GM12878 (cell line): ENCODE data around the gene CNR2. TPM values are rescaled to one million over a fixed set of nuclear protein-coding genes. Genes with fewer than 3 reads are reported as not detected.

ENCODE experiments used
- ASH2L ChIP-seq: fragments of 300-600, 200-600 bp; sonication (generic); IDR thresholded peaks from 2 replicates; pipeline ENCODE4 v1.6.1; 2017; ENCODE audit warnings: low read depth, mild to moderate bottlenecking, borderline replicate concordance
- BCL11A ChIP-seq: IDR thresholded peaks from 2 replicates; pipeline ENCODE4 v1.6.1; 2011; ENCODE audit warnings: low read depth, low read length
- CHD1 ChIP-seq: IDR thresholded peaks from 2 replicates; pipeline ENCODE4 v1.6.1; 2012; ENCODE audit warnings: low read depth, low read length, improper control_type of control experiment
- CHD4 ChIP-seq: fragments of 200-600 bp; sonication (generic); IDR thresholded peaks from 2 replicates; pipeline ENCODE4 v1.6.1; 2016; ENCODE audit warnings: mild to moderate bottlenecking
- DPF2 ChIP-seq: fragments of 450-650 bp; IDR thresholded peaks from 2 replicates; pipeline ENCODE4 v1.6.1; 2017; ENCODE audit warnings: mild to moderate bottlenecking
- E2F4 ChIP-seq: IDR thresholded peaks from 2 replicates; pipeline ENCODE4 v1.6.1; 2012; ENCODE audit warnings: low read depth, low read length, improper control_type of control experiment
- IKZF1 ChIP-seq: fragments of 450-650 bp; conservative IDR thresholded peaks from 2 replicates; pipeline ENCODE4 v1.6.1; 2017; ENCODE audit warnings: antibody characterized with exemption, mild to moderate bottlenecking
- IKZF2 ChIP-seq, 2 experiments: fragments of 450-650 bp; IDR thresholded peaks; 2 replicates each; pipeline ENCODE4 v1.6.1; 2017; ENCODE audit warnings: mild to moderate bottlenecking in 2 of 2, moderate library complexity in 2 of 2
- IRF4 ChIP-seq: IDR thresholded peaks from 2 replicates; pipeline ENCODE4 v1.6.1; 2011; ENCODE audit warnings: low read depth, low read length
- JUND ChIP-seq: IDR thresholded peaks from 2 replicates; pipeline ENCODE4 v1.6.1; 2012; ENCODE audit warnings: low read depth, mild to moderate bottlenecking, low read length, improper control_type of control experiment, moderate library complexity
- KAT2A ChIP-seq: conservative IDR thresholded peaks from 2 replicates; pipeline ENCODE4 v1.6.1; 2011; ENCODE audit warnings: low read depth, low read length; ENCODE audit not compliant: control insufficient read depth
- KDM1A ChIP-seq: fragments of 200-600 bp; sonication (generic); IDR thresholded peaks from 2 replicates; pipeline ENCODE4 v1.6.1; 2016; ENCODE audit warnings: borderline replicate concordance
- MTA2 ChIP-seq: fragments of 450-650 bp; IDR thresholded peaks from 2 replicates; pipeline ENCODE4 v1.6.1; 2016; ENCODE audit warnings: low read depth, mild to moderate bottlenecking, moderate library complexity
- POLR2AphosphoS2 ChIP-seq: IDR thresholded peaks from 2 replicates; pipeline ENCODE4 v1.6.1; 2011; ENCODE audit warnings: low read depth, mild to moderate bottlenecking, low read length, improper control_type of control experiment, moderate library complexity
- RAD21 ChIP-seq: IDR thresholded peaks from 2 replicates; pipeline ENCODE4 v1.6.1; 2011; ENCODE audit warnings: mild to moderate bottlenecking, low read depth, low read length, moderate library complexity; ENCODE audit not compliant: insufficient read depth
- SIX5 ChIP-seq: IDR thresholded peaks from 2 replicates; pipeline ENCODE4 v1.6.1; 2011; ENCODE audit warnings: mild to moderate bottlenecking, low read depth, low read length, moderate library complexity; ENCODE audit not compliant: severe bottlenecking
- SMAD1 ChIP-seq: fragments of 450-650 bp; IDR thresholded peaks from 2 replicates; pipeline ENCODE4 v1.6.1; 2018; ENCODE audit warnings: mild to moderate bottlenecking, low read depth; ENCODE audit not compliant: partially characterized antibody
- SREBF2 ChIP-seq: IDR thresholded peaks from 2 replicates; pipeline ENCODE4 v1.6.1; 2012; ENCODE audit warnings: mild to moderate bottlenecking, low read length
- TARDBP ChIP-seq: IDR thresholded peaks from 2 replicates; pipeline ENCODE4 v1.6.1; 2016; ENCODE audit warnings: borderline replicate concordance
- polyA plus RNA-seq, 11 experiments: library from polyadenylated mRNA; depleted of rRNA in 4 of 11; unstranded in 6 of 11; stranded (reverse) in 5 of 11; fragments of >200 nt; fragmentation: Nextera tagmentation in 4 of 11; fragmentation: Illumina TruSeq in 1 of 11; extraction: Ambion mirVana in 4 of 11; extraction: Trizol in 1 of 11; gene quantifications; 1 replicate in 1 of 11; 2 replicates in 10 of 11; pipeline versions ENCODE4 v1.2.1 to v1.2.3, GENCODE V29; 2011 to 2016; ENCODE audit warnings: inconsistent platforms in 2 of 11, missing spikeins in 2 of 11, low read depth in 1 of 11
- total RNA-seq, 4 experiments: library from RNA; depleted of rRNA in 3 of 4; stranded (reverse); fragments of >200 nt in 3 of 4; fragmentation: Illumina TruSeq in 1 of 4; extraction: Trizol in 1 of 4; gene quantifications; 2 replicates each; pipeline versions ENCODE4 v1.2.1 to v1.2.3, GENCODE V29; 2013 to 2021
- TF ChIP-seq, protein P1 (sequence below): fragments of 150-350 bp; IDR thresholded peaks from 2 replicates; pipeline ENCODE4 v1.6.1; 2016; ENCODE audit warnings: low read depth, low read length
- TF ChIP-seq, protein P2 (sequence below): IDR thresholded peaks from 2 replicates; pipeline ENCODE4 v1.6.1; 2011; ENCODE audit warnings: low read depth, mild to moderate bottlenecking, low read length, moderate library complexity, borderline replicate concordance; ENCODE audit errors: extremely low read depth
- TF ChIP-seq, protein P3 (sequence below): fragments of 450-650 bp; IDR thresholded peaks from 2 replicates; pipeline ENCODE4 v1.6.1; 2018; ENCODE audit warnings: borderline replicate concordance, mild to moderate bottlenecking; ENCODE audit not compliant: partially characterized antibody

The CNR2 gene
- total and polyA plus RNA-seq, 10 of the 15 experiments (the other 5 are each of a cell fraction or from before 2014, with no cell fraction given): 0.46 to 19.8 (median 12.2) TPM

DNA sequence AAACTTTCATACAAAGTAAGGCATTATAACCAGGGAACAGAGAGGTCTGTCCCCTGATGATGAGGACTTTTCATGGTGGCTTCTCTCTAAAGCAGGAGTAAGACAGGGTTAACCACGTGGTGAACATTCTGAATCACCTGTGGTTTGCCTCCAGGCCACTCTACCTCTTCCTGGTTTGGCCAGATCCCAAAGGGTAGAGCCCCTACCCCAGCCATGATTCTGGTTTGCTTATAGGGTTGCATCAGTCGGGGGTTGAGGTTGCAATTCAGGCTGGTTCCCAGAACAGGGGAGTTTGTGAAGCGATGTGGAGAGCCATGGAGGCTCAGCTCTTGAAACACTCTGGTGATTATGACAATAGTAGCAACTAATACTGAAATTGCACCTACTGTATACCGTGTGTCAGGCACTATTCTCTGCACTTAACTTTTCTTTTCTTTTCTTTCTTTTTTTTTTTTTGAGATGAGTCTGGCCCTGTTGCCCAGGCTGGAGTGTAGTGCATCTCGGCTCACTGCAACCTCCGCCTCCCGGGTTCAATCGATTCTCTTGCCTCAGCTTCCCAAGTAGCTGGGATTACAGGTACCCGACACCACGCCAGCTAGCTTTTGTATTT is 8.3 kb downstream of the CNR2 start (continued):
- TF ChIP-seq, protein P1, sequence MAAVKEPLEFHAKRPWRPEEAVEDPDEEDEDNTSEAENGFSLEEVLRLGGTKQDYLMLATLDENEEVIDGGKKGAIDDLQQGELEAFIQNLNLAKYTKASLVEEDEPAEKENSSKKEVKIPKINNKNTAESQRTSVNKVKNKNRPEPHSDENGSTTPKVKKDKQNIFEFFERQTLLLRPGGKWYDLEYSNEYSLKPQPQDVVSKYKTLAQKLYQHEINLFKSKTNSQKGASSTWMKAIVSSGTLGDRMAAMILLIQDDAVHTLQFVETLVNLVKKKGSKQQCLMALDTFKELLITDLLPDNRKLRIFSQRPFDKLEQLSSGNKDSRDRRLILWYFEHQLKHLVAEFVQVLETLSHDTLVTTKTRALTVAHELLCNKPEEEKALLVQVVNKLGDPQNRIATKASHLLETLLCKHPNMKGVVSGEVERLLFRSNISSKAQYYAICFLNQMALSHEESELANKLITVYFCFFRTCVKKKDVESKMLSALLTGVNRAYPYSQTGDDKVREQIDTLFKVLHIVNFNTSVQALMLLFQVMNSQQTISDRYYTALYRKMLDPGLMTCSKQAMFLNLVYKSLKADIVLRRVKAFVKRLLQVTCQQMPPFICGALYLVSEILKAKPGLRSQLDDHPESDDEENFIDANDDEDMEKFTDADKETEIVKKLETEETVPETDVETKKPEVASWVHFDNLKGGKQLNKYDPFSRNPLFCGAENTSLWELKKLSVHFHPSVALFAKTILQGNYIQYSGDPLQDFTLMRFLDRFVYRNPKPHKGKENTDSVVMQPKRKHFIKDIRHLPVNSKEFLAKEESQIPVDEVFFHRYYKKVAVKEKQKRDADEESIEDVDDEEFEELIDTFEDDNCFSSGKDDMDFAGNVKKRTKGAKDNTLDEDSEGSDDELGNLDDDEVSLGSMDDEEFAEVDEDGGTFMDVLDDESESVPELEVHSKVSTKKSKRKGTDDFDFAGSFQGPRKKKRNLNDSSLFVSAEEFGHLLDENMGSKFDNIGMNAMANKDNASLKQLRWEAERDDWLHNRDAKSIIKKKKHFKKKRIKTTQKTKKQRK: no peak
- TF ChIP-seq CHD4 (no peak), IKZF2 (IDR thresholded peaks at IDR 0.05) (peak; percentile 83 to 90; a peak in 3 of 4 replicates), SREBF2 (no peak), MTA2 (peak; percentile 80), BCL11A (peak; percentile 50), RAD21 (no peak), POLR2AphosphoS2 (no peak), IRF4 (peak; percentile 64), KDM1A (no peak), DPF2 (peak; percentile 55; the same call in 1 of the 2 replicates), TARDBP (no peak), IKZF1 (peak; percentile 76), SMAD1 (peak; percentile 50), CHD1 (no peak), ASH2L (no peak), E2F4 (no peak), SIX5 (no peak), KAT2A (no peak), JUND (no peak; the same call in 1 of the 2 replicates)
- TF ChIP-seq, protein P2, sequence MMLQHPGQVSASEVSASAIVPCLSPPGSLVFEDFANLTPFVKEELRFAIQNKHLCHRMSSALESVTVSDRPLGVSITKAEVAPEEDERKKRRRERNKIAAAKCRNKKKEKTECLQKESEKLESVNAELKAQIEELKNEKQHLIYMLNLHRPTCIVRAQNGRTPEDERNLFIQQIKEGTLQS: no peak
- TF ChIP-seq, protein P3, sequence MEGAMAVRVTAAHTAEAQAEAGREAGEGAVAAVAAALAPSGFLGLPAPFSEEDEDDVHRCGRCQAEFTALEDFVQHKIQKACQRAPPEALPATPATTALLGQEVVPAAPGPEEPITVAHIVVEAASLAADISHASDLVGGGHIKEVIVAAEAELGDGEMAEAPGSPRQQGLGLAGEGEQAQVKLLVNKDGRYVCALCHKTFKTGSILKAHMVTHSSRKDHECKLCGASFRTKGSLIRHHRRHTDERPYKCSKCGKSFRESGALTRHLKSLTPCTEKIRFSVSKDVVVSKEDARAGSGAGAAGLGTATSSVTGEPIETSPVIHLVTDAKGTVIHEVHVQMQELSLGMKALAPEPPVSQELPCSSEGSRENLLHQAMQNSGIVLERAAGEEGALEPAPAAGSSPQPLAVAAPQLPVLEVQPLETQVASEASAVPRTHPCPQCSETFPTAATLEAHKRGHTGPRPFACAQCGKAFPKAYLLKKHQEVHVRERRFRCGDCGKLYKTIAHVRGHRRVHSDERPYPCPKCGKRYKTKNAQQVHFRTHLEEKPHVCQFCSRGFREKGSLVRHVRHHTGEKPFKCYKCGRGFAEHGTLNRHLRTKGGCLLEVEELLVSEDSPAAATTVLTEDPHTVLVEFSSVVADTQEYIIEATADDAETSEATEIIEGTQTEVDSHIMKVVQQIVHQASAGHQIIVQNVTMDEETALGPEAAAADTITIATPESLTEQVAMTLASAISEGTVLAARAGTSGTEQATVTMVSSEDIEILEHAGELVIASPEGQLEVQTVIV: no peak
